CD4-positive, alpha-beta T cell (primary cell): ENCODE measurements around the gene RFTN2. TPM values are rescaled to one million over a fixed set of nuclear protein-coding genes. Genes with fewer than 3 reads are reported as not detected.
"Not testable (repeated sequence)": the region's sequence is repeated elsewhere in the genome, so short reads cannot be mapped to it uniquely, and the experiment has no call there.

Source experiments
- ATAC-seq: fragments of 200-7000 bp; cut with Tn5 transposase; one replicate; pipeline ENCODE4 v1.10.0; 2022; ENCODE audit warnings: mild to moderate bottlenecking; ENCODE audit not compliant: poor library complexity
- CTCF ChIA-PET: fragments of 350-600 bp; sonication (Branson Sonifier 250); formaldehyde crosslinking; loops from one replicate; lab custom pipeline; 2021; ENCODE audit warnings: antibody characterized with exemption, inconsistent platforms; lab: Charles Lee
- POLR2A ChIA-PET: fragments of 350-600 bp; sonication (Branson Sonifier 250); formaldehyde crosslinking; loops from one replicate; lab custom pipeline; 2021; ENCODE audit warnings: antibody characterized with exemption, inconsistent platforms; lab: Charles Lee
- DNase-seq, 14 experiments: peaks; one replicate each; pipeline ENCODE4 v3.0.0-alpha.2; 2013 to 2020; ENCODE audit warnings: mixed read lengths in 2 of 14
- H3K27ac ChIP-seq, 2 donors: one replicate each; pipeline versions ENCODE4 v1.5.1 to v1.7.0; 2013; ENCODE audit warnings: low read length in 2 of 2, low read depth in 1 of 2, mild to moderate bottlenecking in 1 of 2
- H3K27me3 ChIP-seq, 2 experiments: 1 replicate in 1 of 2; 2 replicates in 1 of 2; pipeline versions ENCODE4 v1.6.1 to v1.7.0; 2013; ENCODE audit warnings: low read length in 2 of 2, control low read depth in 1 of 2, mild to moderate bottlenecking in 1 of 2, moderate library complexity in 1 of 2; ENCODE audit not compliant: insufficient read depth in 2 of 2, control insufficient read depth in 1 of 2
- H3K36me3 ChIP-seq: one replicate; pipeline ENCODE4 v1.6.1; 2013; ENCODE audit warnings: low read length, control low read depth; ENCODE audit not compliant: insufficient read depth
- H3K4me1 ChIP-seq: one replicate; pipeline ENCODE4 v1.6.1; 2013; ENCODE audit warnings: low read length, control low read depth; ENCODE audit not compliant: insufficient read depth
- H3K4me3 ChIP-seq: one replicate; pipeline ENCODE4 v1.5.1; 2013; ENCODE audit warnings: mild to moderate bottlenecking, low read length, moderate library complexity
- H3K9me3 ChIP-seq, 2 experiments: 1 replicate in 1 of 2; 2 replicates in 1 of 2; pipeline versions ENCODE4 v1.6.1 to v1.7.0; 2013; ENCODE audit warnings: low read length in 2 of 2, mild to moderate bottlenecking in 2 of 2, control low read depth in 1 of 2, moderate library complexity in 1 of 2; ENCODE audit not compliant: control insufficient read depth in 1 of 2, insufficient read depth in 1 of 2
- H3K27ac Mint-ChIP-seq: one replicate; pipeline ENCODE4 v1.8.0; 2020; ENCODE audit warnings: mixed read lengths
- H3K27me3 Mint-ChIP-seq: one replicate; pipeline ENCODE4 v1.8.0; 2021; ENCODE audit warnings: mixed read lengths
- H3K36me3 Mint-ChIP-seq: one replicate; pipeline ENCODE4 v1.8.0; 2021; ENCODE audit warnings: low read depth, mixed read lengths
- H3K4me1 Mint-ChIP-seq: one replicate; pipeline ENCODE4 v1.8.0; 2021; ENCODE audit warnings: low read depth, mixed read lengths
- H3K4me3 Mint-ChIP-seq: one replicate; pipeline ENCODE4 v1.8.0; 2020; ENCODE audit warnings: mild to moderate bottlenecking, mixed read lengths
- H3K9me3 Mint-ChIP-seq: one replicate; pipeline ENCODE4 v1.8.0; 2020; ENCODE audit warnings: mixed read lengths
- intact Hi-C, 2 experiments: fragments of 100-400 bp; cut with DNase I in 1 of 2; cut with micrococcal nuclease in 1 of 2; formaldehyde crosslinking; loops; one replicate each; pipeline versions ENCODE4 v1.15.1 to v1.9.0; 2023 to 2025; cut with DNase I, micrococcal nuclease
- total RNA-seq, 174 experiments: library from RNA in 2 of 174; stranded (reverse) in 2 of 174; gene quantifications; one replicate each; pipeline ENCODE4 v1.2.3 and lab custom pipeline; 2021 to 2026
- TF ChIP-seq, protein P1 (sequence below): fragments of 200-600 bp; IDR thresholded peaks from one replicate; pipeline ENCODE4 v1.8.0; 2022; ENCODE audit warnings: antibody characterized with exemption, mild to moderate bottlenecking

RFTN2 gene
- total RNA-seq, 2 experiments from 2014 or later: not detected

DNA sequence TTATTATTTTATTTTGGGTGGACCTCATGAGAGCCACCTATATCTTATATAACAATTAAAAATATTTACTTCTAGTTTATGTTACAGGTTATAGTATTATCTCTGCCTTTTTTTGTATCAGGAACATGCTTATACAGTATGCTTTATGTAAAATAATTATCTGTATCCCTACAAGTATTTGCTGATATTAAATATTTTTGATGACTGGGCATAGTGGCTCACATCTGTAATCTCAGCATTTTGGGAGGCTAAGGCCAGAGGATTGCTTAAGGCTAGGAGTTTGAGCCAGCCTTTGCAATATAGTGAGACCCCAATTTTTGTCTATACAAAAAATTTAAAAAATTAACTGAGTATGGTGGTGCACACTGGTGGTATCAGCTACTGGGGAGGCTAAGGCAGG, 119.9 kb downstream of the RFTN2 start:
- POLR2A ChIA-PET: no interaction called here
- DNase-seq: no peak
- Histone ChIP-seq H3K4me3 (no peak overlapping the region), H3K36me3 (peaks cover 39% of the 10 kb centered on the region), H3K4me1 (no peaks in the 10 kb centered on the region), H3K27ac (no peak overlapping the region), H3K27me3 (no peaks in the 10 kb centered on the region), H3K9me3 (no peaks in the 10 kb centered on the region)
- Mint-ChIP-seq H3K27ac (peak overlapping the region; percentile 34), H3K27me3 (no peaks in the 10 kb centered on the region), H3K4me1 (peaks cover 8% of the 10 kb centered on the region), H3K4me3 (no peak overlapping the region), H3K9me3 (no peaks in the 10 kb centered on the region), H3K36me3 (peaks cover 56% of the 10 kb centered on the region)
- CTCF ChIA-PET: no interaction called here
- TF ChIP-seq, protein P1, sequence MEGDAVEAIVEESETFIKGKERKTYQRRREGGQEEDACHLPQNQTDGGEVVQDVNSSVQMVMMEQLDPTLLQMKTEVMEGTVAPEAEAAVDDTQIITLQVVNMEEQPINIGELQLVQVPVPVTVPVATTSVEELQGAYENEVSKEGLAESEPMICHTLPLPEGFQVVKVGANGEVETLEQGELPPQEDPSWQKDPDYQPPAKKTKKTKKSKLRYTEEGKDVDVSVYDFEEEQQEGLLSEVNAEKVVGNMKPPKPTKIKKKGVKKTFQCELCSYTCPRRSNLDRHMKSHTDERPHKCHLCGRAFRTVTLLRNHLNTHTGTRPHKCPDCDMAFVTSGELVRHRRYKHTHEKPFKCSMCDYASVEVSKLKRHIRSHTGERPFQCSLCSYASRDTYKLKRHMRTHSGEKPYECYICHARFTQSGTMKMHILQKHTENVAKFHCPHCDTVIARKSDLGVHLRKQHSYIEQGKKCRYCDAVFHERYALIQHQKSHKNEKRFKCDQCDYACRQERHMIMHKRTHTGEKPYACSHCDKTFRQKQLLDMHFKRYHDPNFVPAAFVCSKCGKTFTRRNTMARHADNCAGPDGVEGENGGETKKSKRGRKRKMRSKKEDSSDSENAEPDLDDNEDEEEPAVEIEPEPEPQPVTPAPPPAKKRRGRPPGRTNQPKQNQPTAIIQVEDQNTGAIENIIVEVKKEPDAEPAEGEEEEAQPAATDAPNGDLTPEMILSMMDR: no peak
- ATAC-seq: no peak
- intact Hi-C loops: no loop called here

DNA sequence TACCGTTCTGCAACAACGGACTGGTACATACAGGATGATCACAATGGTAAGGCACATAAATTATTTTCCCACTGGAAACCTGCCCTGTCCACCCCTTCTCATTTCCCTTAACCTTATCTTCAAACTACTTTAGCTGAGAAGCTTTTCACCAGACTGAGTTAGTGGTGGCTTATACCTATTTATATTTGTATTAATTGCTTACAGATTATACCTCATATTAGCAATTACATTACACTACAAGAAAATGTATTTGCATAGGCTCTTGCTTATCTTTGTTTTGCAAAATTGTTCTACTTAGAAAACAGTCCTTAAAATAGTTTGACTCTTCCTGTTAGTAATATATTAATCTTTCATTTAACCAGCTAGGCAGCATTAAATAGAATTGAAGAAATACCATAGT, 124.1 kb downstream of the RFTN2 start:
- DNase-seq, H3K27me3 Mint-ChIP-seq, H3K4me3 ChIP-seq, H3K4me3 Mint-ChIP-seq, H3K9me3 ChIP-seq, intact Hi-C loops, H3K27me3 ChIP-seq, CTCF ChIA-PET, POLR2A ChIA-PET, ATAC-seq, H3K4me1 ChIP-seq, H3K9me3 Mint-ChIP-seq, H3K27ac ChIP-seq, H3K27ac Mint-ChIP-seq: not testable (repeated sequence)
- H3K36me3 ChIP-seq: peaks cover 50% of the 10 kb centered on the region
- peaks cover 13% of the 10 kb centered on the region for H3K4me1 Mint-ChIP-seq
- TF ChIP-seq, protein P1: peak; percentile 6
- peaks cover 83% of the 10 kb centered on the region for H3K36me3 Mint-ChIP-seq

DNA sequence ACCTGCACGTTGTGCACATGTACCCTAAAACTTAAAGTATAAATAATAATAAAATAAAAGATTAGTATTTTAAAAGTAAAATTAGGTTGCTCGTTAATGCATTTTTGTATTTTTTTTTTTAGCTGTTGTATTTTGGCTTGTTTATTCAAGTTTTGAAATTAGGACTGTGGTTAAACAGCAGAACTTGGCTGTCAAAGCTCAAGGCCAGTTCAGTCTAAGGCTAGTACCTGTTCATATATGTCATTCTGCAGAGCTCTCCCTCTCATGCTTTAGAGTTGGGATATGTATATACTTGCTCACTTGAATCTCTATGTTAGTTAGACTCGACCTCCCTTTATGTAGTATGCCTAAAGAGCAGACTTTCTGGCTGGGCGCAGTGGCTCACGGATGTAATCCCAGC, 126.8 kb downstream of the RFTN2 start:
- ChIA-PET CTCF (no interaction called here), POLR2A (no interaction called here)
- Histone ChIP-seq H3K4me1 (no peaks in the 10 kb centered on the region), H3K9me3 (no peaks in the 10 kb centered on the region), H3K27me3 (no peaks in the 10 kb centered on the region), H3K27ac (no peak overlapping the region), H3K36me3 (peaks cover 58% of the 10 kb centered on the region), H3K4me3 (no peak overlapping the region)
- TF ChIP-seq, protein P1: no peak
- Mint-ChIP-seq H3K27me3 (no peaks in the 10 kb centered on the region), H3K9me3 (no peaks in the 10 kb centered on the region), H3K27ac (no peak overlapping the region), H3K4me3 (no peak overlapping the region), H3K36me3 (peaks cover 87% of the 10 kb centered on the region), H3K4me1 (peaks cover 8% of the 10 kb centered on the region)
- intact Hi-C loops: no loop called here
- DNase-seq: no peak
- ATAC-seq: no peak
